Duodenal mucosa (tissue), 2 donors: ENCODE data around the gene PREPL.
A peak's percentile ranks its signal among the peaks of the same experiment; 100 is the strongest.

ENCODE experiments used
- H3K27ac ChIP-seq: one replicate; pipeline ENCODE4 v1.7.0; 2013; ENCODE audit warnings: low read depth, low read length
- H3K27me3 ChIP-seq, 2 donors: one replicate each; pipeline ENCODE4 v1.7.0; 2013; ENCODE audit warnings: low read length in 2 of 2, control low read depth in 1 of 2; ENCODE audit not compliant: insufficient read depth in 2 of 2, control insufficient read depth in 1 of 2
- H3K36me3 ChIP-seq, 2 donors: one replicate each; pipeline ENCODE4 v1.7.0; 2013; ENCODE audit warnings: low read length in 2 of 2, control low read depth in 1 of 2; ENCODE audit not compliant: insufficient read depth in 2 of 2, control insufficient read depth in 1 of 2
- H3K4me1 ChIP-seq, 2 donors: one replicate each; pipeline ENCODE4 v1.7.0; 2013; ENCODE audit warnings: low read length in 2 of 2, control low read depth in 1 of 2; ENCODE audit not compliant: insufficient read depth in 2 of 2, control insufficient read depth in 1 of 2
- H3K4me3 ChIP-seq, 2 donors: one replicate each; pipeline ENCODE4 v1.7.0; 2013; ENCODE audit warnings: low read length in 2 of 2, low read depth in 1 of 2
- H3K9ac ChIP-seq, 2 donors: one replicate each; pipeline ENCODE4 v1.7.0; 2013; ENCODE audit warnings: low read length in 2 of 2, low read depth in 1 of 2
- H3K9me3 ChIP-seq, 2 donors: one replicate each; pipeline ENCODE4 v1.7.0; 2013; ENCODE audit warnings: low read length in 2 of 2, control low read depth in 1 of 2; ENCODE audit not compliant: control insufficient read depth in 1 of 2

Gene PREPL

DNA sequence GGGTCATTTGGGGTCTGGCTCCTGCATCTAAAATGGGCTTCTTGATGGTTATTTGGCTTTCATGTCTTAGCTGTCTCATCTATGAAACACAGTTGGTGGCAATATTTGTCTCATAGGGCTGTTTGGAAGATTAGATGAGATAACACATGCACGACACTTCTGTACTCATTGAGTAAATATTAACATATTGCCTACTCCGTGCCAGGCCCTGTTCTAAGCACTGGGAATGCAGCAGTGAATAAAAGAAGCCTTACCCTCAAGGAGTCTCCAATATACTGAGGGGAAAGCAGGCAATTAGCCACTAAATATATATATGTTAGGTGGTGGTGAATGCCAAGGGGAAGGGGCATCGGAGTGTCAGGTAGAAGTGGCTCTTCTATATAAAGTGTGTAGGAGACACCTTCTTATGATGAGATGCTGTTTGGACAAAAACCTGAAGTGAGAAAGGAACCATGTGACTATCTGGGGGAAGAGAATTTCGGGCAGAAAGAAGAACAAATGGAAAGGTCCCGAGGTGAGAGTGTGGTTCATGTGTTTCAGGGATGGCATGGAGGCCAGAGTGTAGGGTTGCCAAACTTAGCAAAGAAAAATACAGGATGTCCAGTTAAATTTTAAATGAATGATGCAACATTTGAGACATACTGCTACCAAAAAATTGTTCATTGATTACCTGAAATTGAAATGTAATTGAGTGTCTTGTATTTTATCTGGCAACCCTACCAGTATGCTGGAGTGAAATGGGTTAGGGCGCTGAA is 74.2 kb downstream of the PREPL start:
- Histone ChIP-seq H3K27ac (no peak overlapping the region), H3K36me3 (peaks cover 0 to 24% of the 10 kb centered on the region in 2 donors), H3K4me1 (peaks cover 14 to 22% of the 10 kb centered on the region in 2 donors), H3K4me3 (no peak overlapping the region), H3K27me3 (no peaks in the 10 kb centered on the region), H3K9ac (no peak overlapping the region), H3K9me3 (no peaks in the 10 kb centered on the region)

DNA sequence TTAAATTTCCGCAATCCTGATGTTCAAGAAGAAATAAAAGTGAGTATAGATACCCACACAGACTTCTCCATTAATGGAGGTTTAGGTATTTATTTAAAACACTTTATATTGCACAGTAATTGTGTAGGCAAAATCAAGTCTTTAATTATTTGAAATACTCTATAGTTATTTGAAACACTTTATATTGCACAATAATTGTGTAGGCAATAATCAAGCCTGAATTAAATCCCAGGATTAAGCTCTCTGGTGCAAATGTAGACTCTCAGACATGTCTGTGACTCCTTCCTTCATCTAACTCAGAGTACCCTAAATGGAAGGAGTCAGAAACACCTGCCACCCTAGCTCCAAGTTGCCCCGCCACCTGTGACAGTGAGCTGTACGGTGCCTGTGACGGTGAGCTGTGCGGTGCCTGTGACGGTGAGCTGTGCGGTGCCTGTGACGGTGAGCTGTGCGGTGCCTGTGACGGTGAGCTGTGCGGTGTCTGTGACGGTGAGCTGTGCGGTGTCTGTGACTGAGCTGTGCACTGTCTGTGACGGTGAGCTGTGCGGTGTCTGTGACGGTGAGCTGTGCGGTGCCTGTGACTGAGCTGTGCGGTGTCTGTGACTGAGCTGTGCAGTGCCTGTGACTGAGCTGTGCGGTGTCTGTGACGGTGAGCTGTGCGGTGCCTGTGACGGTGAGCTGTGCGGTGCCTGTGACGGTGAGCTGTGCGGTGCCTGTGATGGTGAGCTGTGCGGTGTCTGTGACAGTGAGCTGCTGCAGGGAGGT is 75.0 kb downstream of the PREPL start:
- H3K27ac ChIP-seq: no peak overlapping the region
- H3K9ac ChIP-seq: no peak overlapping the region
- no peak overlapping the region for H3K4me3 ChIP-seq
- no peaks in the 10 kb centered on the region for H3K27me3 ChIP-seq
- peaks cover 1 to 25% of the 10 kb centered on the region in 2 donors for H3K36me3 ChIP-seq
- peaks cover 7 to 17% of the 10 kb centered on the region in 2 donors for H3K4me1 ChIP-seq
- H3K9me3 ChIP-seq: no peaks in the 10 kb centered on the region

DNA sequence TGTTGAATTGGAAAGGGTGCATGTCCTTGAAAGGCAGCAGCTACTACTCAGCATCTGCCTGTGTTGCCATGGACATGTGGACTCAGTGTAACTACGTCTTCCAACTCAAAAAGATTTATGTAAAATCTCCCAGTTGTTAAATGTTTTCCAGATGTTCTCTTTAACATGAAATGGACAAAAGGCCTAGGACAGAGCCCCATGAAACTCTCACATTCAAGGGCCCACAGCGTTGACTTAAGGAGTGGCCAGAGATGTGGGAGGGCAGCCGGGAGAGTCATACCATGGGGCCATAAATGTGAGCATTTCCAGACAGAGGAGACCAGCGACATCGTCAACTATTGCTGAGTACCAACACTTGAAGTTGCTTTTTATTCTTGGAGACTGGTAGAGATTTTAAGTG is 76.1 kb downstream of the PREPL start:
- Histone ChIP-seq H3K36me3 (peaks cover 6 to 28% of the 10 kb centered on the region in 2 donors), H3K9me3 (no peaks in the 10 kb centered on the region), H3K4me3 (no peak overlapping the region), H3K27ac (no peak overlapping the region), H3K9ac (no peak overlapping the region), H3K4me1 (peaks cover 0 to 11% of the 10 kb centered on the region in 2 donors), H3K27me3 (no peaks in the 10 kb centered on the region)

DNA sequence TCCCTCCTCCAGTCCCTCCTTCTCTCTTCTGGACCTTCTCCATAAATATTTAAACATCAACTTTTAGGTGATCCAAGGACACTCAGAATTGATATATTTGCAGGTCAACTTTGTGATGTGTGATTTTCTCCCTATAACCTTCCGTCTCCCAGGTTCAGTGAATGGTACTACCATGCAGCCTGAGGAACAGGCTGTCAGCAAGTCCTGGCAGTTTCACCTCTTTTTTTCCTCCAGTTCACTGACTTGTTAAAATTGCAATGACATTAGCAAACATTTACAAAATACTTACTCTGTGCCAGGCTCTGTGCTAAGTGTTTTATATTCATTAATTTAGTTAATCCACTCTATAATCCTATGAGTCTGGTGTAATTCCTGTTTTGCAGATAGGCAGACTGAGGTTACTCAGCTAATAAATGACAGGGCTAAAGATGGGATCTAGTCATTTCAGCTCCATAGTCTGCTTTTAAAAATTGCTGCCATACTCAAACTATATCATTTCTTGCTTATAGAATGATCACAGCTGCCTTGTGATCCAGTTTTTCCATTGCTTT is 78.1 kb downstream of the PREPL start:
- Histone ChIP-seq H3K36me3 (peaks cover 6 to 24% of the 10 kb centered on the region in 2 donors), H3K9ac (no peak overlapping the region), H3K27me3 (no peaks in the 10 kb centered on the region), H3K9me3 (no peaks in the 10 kb centered on the region), H3K4me1 (peaks cover 0 to 11% of the 10 kb centered on the region in 2 donors), H3K4me3 (no peak overlapping the region), H3K27ac (no peak overlapping the region)

DNA sequence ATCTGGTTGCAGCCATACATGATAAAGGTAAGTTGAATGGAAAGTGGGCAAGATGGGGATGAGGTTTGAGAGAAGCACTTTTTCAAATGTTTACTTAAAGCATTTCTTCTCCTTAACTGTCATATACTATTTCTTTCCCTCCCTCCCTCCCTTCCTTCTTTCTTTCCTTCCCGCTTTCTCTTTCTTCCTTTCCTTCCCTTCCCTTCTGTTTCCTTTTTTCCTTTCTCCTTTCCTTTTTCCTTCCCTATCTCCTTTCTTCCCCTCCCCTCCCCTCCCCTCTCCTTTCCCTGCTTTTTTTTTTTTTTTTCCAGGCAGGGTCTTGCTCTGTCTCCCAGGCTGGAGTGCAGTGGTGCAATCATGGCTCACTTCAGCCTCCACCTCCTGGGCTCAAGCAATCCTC is 80.4 kb downstream of the PREPL start:
- no peak overlapping the region for H3K9ac ChIP-seq
- H3K4me1 ChIP-seq: no peaks in the 10 kb centered on the region
- H3K9me3 ChIP-seq: no peaks in the 10 kb centered on the region
- H3K4me3 ChIP-seq: no peak overlapping the region
- peaks cover 6 to 9% of the 10 kb centered on the region in 2 donors for H3K36me3 ChIP-seq
- no peaks in the 10 kb centered on the region for H3K27me3 ChIP-seq
- no peak overlapping the region for H3K27ac ChIP-seq

DNA sequence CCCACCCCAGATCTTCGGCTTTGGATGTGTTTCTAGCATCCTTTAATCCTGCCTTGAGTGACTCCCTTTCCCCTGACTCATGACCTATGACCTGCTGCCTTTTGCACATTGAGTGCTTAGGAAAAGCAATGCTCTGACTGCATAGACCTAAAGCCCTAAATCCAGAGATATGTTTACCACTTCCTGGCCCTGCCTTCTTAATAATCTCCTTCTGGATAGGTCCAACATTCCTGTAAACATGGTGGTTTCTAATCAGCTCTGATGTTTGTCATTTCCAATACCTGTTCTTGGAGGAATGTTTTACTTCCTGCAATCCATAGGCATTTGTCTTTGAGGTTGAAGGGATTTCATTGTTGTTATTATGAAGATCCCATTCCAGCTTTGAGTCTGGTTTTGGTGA is 83.8 kb downstream of the PREPL start:
- no peaks in the 10 kb centered on the region for H3K27me3 ChIP-seq
- H3K27ac ChIP-seq: peak overlapping the region; percentile 0
- no peaks in the 10 kb centered on the region for H3K9me3 ChIP-seq
- H3K4me3 ChIP-seq: peak overlapping the region; percentile 63 to 65
- H3K9ac ChIP-seq: peak overlapping the region in 1 of 2 donors; percentile 20
- peaks cover 5 to 6% of the 10 kb centered on the region in 2 donors for H3K36me3 ChIP-seq
- no peaks in the 10 kb centered on the region for H3K4me1 ChIP-seq

DNA sequence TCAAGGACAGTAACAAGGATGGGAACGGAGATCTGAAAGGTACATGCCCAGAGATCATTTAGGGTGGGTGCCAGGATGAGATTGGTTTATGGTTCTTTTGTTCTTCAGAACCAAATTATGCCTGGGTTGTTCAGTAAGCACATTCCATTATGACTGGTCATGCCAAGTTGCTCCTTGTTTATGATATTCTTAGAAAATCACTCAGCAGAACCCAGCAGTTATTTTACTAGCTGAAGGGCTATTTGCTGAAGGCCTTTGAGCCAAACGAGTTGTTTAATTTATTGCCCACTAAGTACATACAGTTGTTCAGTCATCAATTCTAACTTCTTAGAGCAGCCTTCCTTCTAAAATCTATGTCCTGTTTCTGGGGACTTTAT is 85.4 kb downstream of the PREPL start:
- Histone ChIP-seq H3K4me3 (peak overlapping the region; percentile 63), H3K27me3 (no peaks in the 10 kb centered on the region), H3K9ac (peak overlapping the region; percentile 44 to 67), H3K36me3 (peaks cover 0 to 3% of the 10 kb centered on the region in 2 donors), H3K9me3 (no peaks in the 10 kb centered on the region), H3K27ac (peak overlapping the region; percentile 20), H3K4me1 (no peaks in the 10 kb centered on the region)

DNA sequence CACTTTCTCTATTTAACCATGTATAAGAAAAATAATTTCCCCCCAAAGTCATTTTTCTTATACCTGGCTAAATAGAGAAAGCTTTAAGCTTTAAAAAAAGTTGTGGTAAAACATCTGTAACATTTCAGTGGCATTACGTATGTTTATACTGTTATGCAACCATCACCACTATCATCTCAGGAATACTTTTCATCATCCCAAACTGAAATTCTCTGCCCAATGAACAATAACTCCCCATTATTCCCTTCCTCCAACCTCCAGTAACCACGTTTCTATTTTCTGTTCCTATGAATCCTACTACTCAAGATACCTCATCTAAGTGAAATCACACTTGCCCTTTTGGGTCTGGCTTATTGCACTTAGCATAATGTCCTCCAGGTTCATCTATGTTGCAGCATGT is 87.7 kb downstream of the PREPL start:
- Histone ChIP-seq H3K4me3 (no peak overlapping the region), H3K27me3 (no peaks in the 10 kb centered on the region), H3K9me3 (no peaks in the 10 kb centered on the region), H3K4me1 (peaks cover 0 to 6% of the 10 kb centered on the region in 2 donors), H3K27ac (no peak overlapping the region), H3K36me3 (no peaks in the 10 kb centered on the region), H3K9ac (no peak overlapping the region)

DNA sequence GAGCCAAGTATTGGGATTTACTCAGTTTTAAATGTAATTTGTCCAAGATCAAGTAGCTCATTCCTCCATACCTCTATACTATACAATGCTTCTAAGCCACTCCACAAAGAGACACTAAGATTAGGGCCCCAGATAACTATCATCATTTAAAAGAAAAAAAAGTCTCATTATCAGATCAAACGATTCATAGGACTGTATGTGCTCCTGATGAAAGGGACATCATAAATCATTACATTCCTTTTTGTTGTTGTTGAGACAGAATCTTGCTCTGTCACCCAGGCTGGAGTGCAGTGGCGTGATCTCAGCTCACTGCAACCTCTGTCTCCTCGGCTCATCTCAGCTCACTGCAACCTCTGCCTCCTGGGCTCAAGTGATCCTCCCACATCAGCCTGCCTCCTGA is 88.2 kb downstream of the PREPL start:
- H3K4me1 ChIP-seq: peaks cover 2 to 6% of the 10 kb centered on the region in 2 donors
- H3K9ac ChIP-seq: no peak overlapping the region
- no peak overlapping the region for H3K27ac ChIP-seq
- no peaks in the 10 kb centered on the region for H3K27me3 ChIP-seq
- H3K9me3 ChIP-seq: no peaks in the 10 kb centered on the region
- H3K4me3 ChIP-seq: no peak overlapping the region
- no peaks in the 10 kb centered on the region for H3K36me3 ChIP-seq

DNA sequence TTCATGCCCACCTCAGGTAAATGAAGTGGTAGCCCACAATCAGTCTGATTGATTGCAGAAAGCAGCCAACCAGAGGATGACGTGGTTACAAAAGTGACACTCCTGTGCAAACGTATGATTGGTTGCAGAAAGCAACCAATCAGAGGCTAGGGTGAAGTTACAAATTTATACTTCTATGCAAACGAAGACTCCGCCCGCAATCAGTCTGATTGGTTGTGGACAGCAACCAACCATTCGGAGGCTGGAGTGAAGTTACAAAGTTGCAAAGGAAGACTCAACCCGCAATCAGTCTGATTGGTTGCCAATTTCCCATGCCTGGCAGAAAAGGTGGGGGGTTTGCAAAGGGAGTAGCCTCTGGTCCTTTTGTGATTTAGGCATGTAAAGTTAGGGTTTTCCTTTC is 90.0 kb downstream of the PREPL start:
- H3K36me3 ChIP-seq: no peaks in the 10 kb centered on the region
- H3K27me3 ChIP-seq: no peaks in the 10 kb centered on the region
- H3K4me3 ChIP-seq: no peak overlapping the region
- no peaks in the 10 kb centered on the region for H3K9me3 ChIP-seq
- H3K27ac ChIP-seq: no peak overlapping the region
- H3K9ac ChIP-seq: no peak overlapping the region
- H3K4me1 ChIP-seq: peaks cover 4 to 6% of the 10 kb centered on the region in 2 donors
